IMR-90 (cell line): ENCODE data around the gene LINC01488. TPM values are rescaled to one million over a fixed set of nuclear protein-coding genes. Genes with fewer than 3 reads are reported as not detected.

Experiments
- ATAC-seq: fragments of 200-7000 bp; cut with Tn5 transposase; 2 replicates; pipeline ENCODE4 v1.9.1; 2020; ENCODE audit warnings: low read depth, mild to moderate bottlenecking, moderate library complexity
- BruUV-seq: library from RNA; stranded (reverse); fragments of 400-500 nt; replicated peaks from 2 replicates; lab custom pipeline; 2021; lab: Mats Ljungman, UMichigan
- CTCF ChIA-PET: fragments of 300-600 bp; formaldehyde crosslinking; extraction: SDS; loops from one replicate; lab custom pipeline; 2021; ENCODE audit warnings: antibody characterized with exemption; lab: Yijun Ruan, JAX
- POLR2A ChIA-PET: fragments of 300-600 bp; sonication (Branson Sonifier 250); formaldehyde crosslinking; loops from one replicate; lab custom pipeline; 2022; ENCODE audit warnings: antibody characterized with exemption; ENCODE audit not compliant: unreplicated experiment; lab: Charles Lee
- DNase-seq: peaks from one replicate; pipeline ENCODE4 v3.0.0; 2013
- H2AFZ ChIP-seq: replicated peaks from 2 replicates; pipeline ENCODE3; 2013; ENCODE audit warnings: low read length, mild to moderate bottlenecking; ENCODE audit not compliant: poor library complexity
- H2AK5ac ChIP-seq: 2 replicates; pipeline ENCODE4 v1.6.1; 2013; ENCODE audit warnings: low read depth, low read length, inconsistent platforms
- H2AK9ac ChIP-seq: replicated peaks from 2 replicates; pipeline ENCODE3; 2013; ENCODE audit warnings: mild to moderate bottlenecking, low read depth, low read length, moderate library complexity; ENCODE audit not compliant: poor library complexity
- H2BK120ac ChIP-seq: 2 replicates; pipeline ENCODE4 v1.6.1; 2013; ENCODE audit warnings: low read depth, low read length, inconsistent platforms
- H2BK15ac ChIP-seq: 3 replicates; pipeline ENCODE4 v1.6.1; 2013; ENCODE audit warnings: low read depth, low read length, inconsistent platforms
- H2BK20ac ChIP-seq: 2 replicates; pipeline ENCODE4 v1.6.1; 2013; ENCODE audit warnings: low read depth, mild to moderate bottlenecking, inconsistent platforms, low read length, moderate library complexity
- H2BK5ac ChIP-seq: 2 replicates; pipeline ENCODE4 v1.6.1; 2013; ENCODE audit warnings: mild to moderate bottlenecking, low read depth, low read length, inconsistent platforms; ENCODE audit not compliant: poor library complexity, severe bottlenecking
- H3K14ac ChIP-seq: replicated peaks from 2 replicates; pipeline ENCODE4 v1.6.1; 2013; ENCODE audit warnings: low read depth, low read length, inconsistent platforms
- H3K18ac ChIP-seq: 2 replicates; pipeline ENCODE4 v1.6.1; 2013; ENCODE audit warnings: low read depth, low read length, control low read depth
- H3K23ac ChIP-seq: 2 replicates; pipeline ENCODE4 v1.6.1; 2013; ENCODE audit warnings: low read depth, low read length, inconsistent platforms
- H3K27ac ChIP-seq: 2 replicates; pipeline ENCODE4 v1.5.1; 2013; ENCODE audit warnings: mild to moderate bottlenecking, control low read depth, low read length; ENCODE audit not compliant: insufficient read depth
- H3K27me3 ChIP-seq: 2 replicates; pipeline ENCODE4 v1.6.1; 2013; ENCODE audit warnings: low read length; ENCODE audit not compliant: control insufficient read depth, insufficient read depth
- H3K36me3 ChIP-seq: 2 replicates; pipeline ENCODE4 v1.6.1; 2013; ENCODE audit warnings: low read length, mixed read lengths; ENCODE audit not compliant: control insufficient read depth, insufficient read depth
- H3K4ac ChIP-seq: 2 replicates; pipeline ENCODE4 v1.6.1; 2013; ENCODE audit warnings: low read depth, low read length, inconsistent platforms
- H3K4me1 ChIP-seq: 2 replicates; pipeline ENCODE4 v1.6.1; 2013; ENCODE audit warnings: low read length, mixed read lengths; ENCODE audit not compliant: control insufficient read depth, insufficient read depth
- H3K4me2 ChIP-seq: 2 replicates; pipeline ENCODE4 v1.6.1; 2013; ENCODE audit warnings: low read depth, mild to moderate bottlenecking, control low read depth, low read length, moderate library complexity
- H3K4me3 ChIP-seq: 2 replicates; pipeline ENCODE4 v1.5.1; 2013; ENCODE audit warnings: low read depth, mild to moderate bottlenecking, control low read depth, low read length, moderate library complexity; ENCODE audit not compliant: insufficient read depth
- H3K56ac ChIP-seq: 2 replicates; pipeline ENCODE4 v1.6.1; 2013; ENCODE audit warnings: low read length, inconsistent platforms; ENCODE audit not compliant: insufficient read depth; ENCODE audit errors: extremely low read depth
- H3K79me1 ChIP-seq, 2 experiments: 2 replicates each; pipeline ENCODE4 v1.6.1; 2013; ENCODE audit warnings: low read length in 2 of 2, inconsistent platforms in 1 of 2, low read depth in 1 of 2
- H3K9ac ChIP-seq: 2 replicates; pipeline ENCODE4 v1.6.1; 2013; ENCODE audit warnings: low read depth, low read length, control low read depth
- H3K9me1 ChIP-seq: 2 replicates; pipeline ENCODE4 v1.6.1; 2013; ENCODE audit warnings: low read length, inconsistent platforms; ENCODE audit not compliant: insufficient read depth
- H3K9me3 ChIP-seq: 2 replicates; pipeline ENCODE4 v1.6.1; 2013; ENCODE audit warnings: low read length; ENCODE audit not compliant: control insufficient read depth, insufficient read depth
- H4K20me1 ChIP-seq: 2 replicates; pipeline ENCODE4 v1.6.1; 2013; ENCODE audit warnings: low read length, inconsistent platforms; ENCODE audit not compliant: insufficient read depth
- H4K5ac ChIP-seq: 2 replicates; pipeline ENCODE4 v1.6.1; 2013; ENCODE audit warnings: mild to moderate bottlenecking, low read depth, low read length, control low read depth
- H4K8ac ChIP-seq, 2 experiments: 2 replicates each; pipeline ENCODE4 v1.6.1; 2013; ENCODE audit warnings: low read depth in 2 of 2, low read length in 2 of 2, control low read depth in 1 of 2, inconsistent platforms in 1 of 2
- H4K91ac ChIP-seq: 2 replicates; pipeline ENCODE4 v1.6.1; 2013; ENCODE audit warnings: low read depth, low read length, inconsistent platforms; ENCODE audit not compliant: insufficient read depth
- BHLHE40 ChIP-seq: fragments of 150-350 bp; IDR thresholded peaks from 2 replicates; pipeline ENCODE4 v1.6.1; 2016; ENCODE audit warnings: mild to moderate bottlenecking, low read depth, low read length
- CEBPB ChIP-seq: IDR thresholded peaks from 2 replicates; pipeline ENCODE4 v1.6.1; 2012; ENCODE audit warnings: low read depth, low read length, improper control_type of control experiment
- CHD1 ChIP-seq: IDR thresholded peaks from 2 replicates; pipeline ENCODE4 v1.6.1; 2012; ENCODE audit warnings: low read depth, low read length, improper control_type of control experiment
- ELK1 ChIP-seq: fragments of 150-350 bp; IDR thresholded peaks from 2 replicates; pipeline ENCODE4 v1.6.1; 2016; ENCODE audit warnings: low read depth, mild to moderate bottlenecking, low read length, moderate library complexity, borderline replicate concordance
- FOS ChIP-seq: fragments of 150-350 bp; IDR thresholded peaks from 2 replicates; pipeline ENCODE4 v1.6.1; 2016; ENCODE audit warnings: low read depth, low read length
- MAFK ChIP-seq: IDR thresholded peaks from 2 replicates; pipeline ENCODE4 v1.6.1; 2012; ENCODE audit warnings: low read depth, low read length, improper control_type of control experiment
- MAZ ChIP-seq: IDR thresholded peaks from 2 replicates; pipeline ENCODE4 v1.6.1; 2012; ENCODE audit warnings: low read depth, mild to moderate bottlenecking, low read length, improper control_type of control experiment, moderate library complexity, borderline replicate concordance
- MXI1 ChIP-seq: IDR thresholded peaks from 2 replicates; pipeline ENCODE4 v1.6.1; 2012; ENCODE audit warnings: low read depth, mild to moderate bottlenecking, low read length, moderate library complexity, borderline replicate concordance
- NFE2L2 ChIP-seq: fragments of 150-350 bp; IDR thresholded peaks from 2 replicates; pipeline ENCODE4 v1.6.1; 2016; ENCODE audit warnings: low read depth, mild to moderate bottlenecking, low read length
- POLR2A ChIP-seq: IDR thresholded peaks from 2 replicates; pipeline ENCODE4 v1.6.1; 2012; ENCODE audit warnings: mild to moderate bottlenecking, low read depth, low read length
- RAD21 ChIP-seq: IDR thresholded peaks from 2 replicates; pipeline ENCODE4 v1.6.1; 2012; ENCODE audit warnings: low read length, improper control_type of control experiment
- RCOR1 ChIP-seq: IDR thresholded peaks from 2 replicates; pipeline ENCODE4 v1.6.1; 2012; ENCODE audit warnings: mild to moderate bottlenecking, low read length, improper control_type of control experiment; ENCODE audit not compliant: insufficient replicate concordance
- RFX5 ChIP-seq: IDR thresholded peaks from 2 replicates; pipeline ENCODE4 v1.8.0; 2012; ENCODE audit warnings: low read depth, mild to moderate bottlenecking, low read length, moderate library complexity
- WGBS, 2 experiments: methylation state at CpG; one replicate each; pipeline versions ENCODE4 v1.1.5 to v1.1.7; 2013; ENCODE audit warnings: missing lambda C conversion rate in 2 of 2; ENCODE audit not compliant: insufficient read length in 1 of 2; ENCODE audit errors: extremely low coverage in 2 of 2; 5-methylcytosine and 5-hydroxymethylcytosine counted together
- dilution Hi-C: fragments of 300-500 bp; cut with HindIII; formaldehyde crosslinking; loops from one replicate; pipeline ENCODE4 v1.14.3; 2018; ENCODE audit warnings: low sequenced_read_pairs; ENCODE audit not compliant: unreplicated experiment
- in situ Hi-C: fragments of 300-500 bp; cut with MboI; formaldehyde crosslinking; loops from 3 replicates; pipeline ENCODE4 v1.14.3; 2019; ENCODE audit warnings: low sequenced_read_pairs, inconsistent platforms, mixed read lengths
- intact Hi-C: fragments of 100-400 bp; cut with micrococcal nuclease; formaldehyde crosslinking; loops from 2 replicates; pipeline ENCODE4 v1.10.0; 2022
- polyA plus RNA-seq, 3 experiments: library from polyadenylated mRNA; depleted of rRNA; stranded (reverse); fragments of >200 nt; gene quantifications; 2 replicates each; pipeline ENCODE4 v1.2.3, GENCODE V29; 2012; ENCODE audit warnings: low replicate concordance in 1 of 3
- total RNA-seq: library from RNA; depleted of rRNA; stranded (reverse); fragments of >200 nt; gene quantifications from 2 replicates; pipeline ENCODE4 v1.2.3, GENCODE V29; 2012
- TF ChIP-seq, protein P1 (sequence below): conservative IDR thresholded peaks from 2 replicates; pipeline ENCODE4 v1.5.1; 2012; ENCODE audit warnings: mild to moderate bottlenecking, low read depth, low read length, improper control_type of control experiment

LINC01488 gene
- total and polyA plus RNA-seq, 2 of the 4 experiments (the other 2 are of a cell fraction), result not detected

- ATAC-seq (no peak), DNase-seq (no peak)
- H3K18ac ChIP-seq, result no peak overlapping the region
- H3K27ac ChIP-seq, result no peak overlapping the region
- H3K4ac ChIP-seq, result no peak overlapping the region
- in situ Hi-C loops (no loop called here), intact Hi-C loops (no loop called here), dilution Hi-C loops (no loop called here)
- ChIA-PET POLR2A (no interaction called here), CTCF (no interaction called here)
- no peak overlapping the region for H3K4me2 ChIP-seq
- no peak overlapping the region for H4K5ac ChIP-seq
- H2BK5ac ChIP-seq, result no peak overlapping the region
- peaks cover 15% of the 10 kb centered on the region; the same call in 1 of the 2 replicates for H3K9me1 ChIP-seq
- H4K20me1 ChIP-seq, result no peaks in the 10 kb centered on the region
- H2BK15ac ChIP-seq, result no peak overlapping the region
- TF ChIP-seq, protein P1, sequence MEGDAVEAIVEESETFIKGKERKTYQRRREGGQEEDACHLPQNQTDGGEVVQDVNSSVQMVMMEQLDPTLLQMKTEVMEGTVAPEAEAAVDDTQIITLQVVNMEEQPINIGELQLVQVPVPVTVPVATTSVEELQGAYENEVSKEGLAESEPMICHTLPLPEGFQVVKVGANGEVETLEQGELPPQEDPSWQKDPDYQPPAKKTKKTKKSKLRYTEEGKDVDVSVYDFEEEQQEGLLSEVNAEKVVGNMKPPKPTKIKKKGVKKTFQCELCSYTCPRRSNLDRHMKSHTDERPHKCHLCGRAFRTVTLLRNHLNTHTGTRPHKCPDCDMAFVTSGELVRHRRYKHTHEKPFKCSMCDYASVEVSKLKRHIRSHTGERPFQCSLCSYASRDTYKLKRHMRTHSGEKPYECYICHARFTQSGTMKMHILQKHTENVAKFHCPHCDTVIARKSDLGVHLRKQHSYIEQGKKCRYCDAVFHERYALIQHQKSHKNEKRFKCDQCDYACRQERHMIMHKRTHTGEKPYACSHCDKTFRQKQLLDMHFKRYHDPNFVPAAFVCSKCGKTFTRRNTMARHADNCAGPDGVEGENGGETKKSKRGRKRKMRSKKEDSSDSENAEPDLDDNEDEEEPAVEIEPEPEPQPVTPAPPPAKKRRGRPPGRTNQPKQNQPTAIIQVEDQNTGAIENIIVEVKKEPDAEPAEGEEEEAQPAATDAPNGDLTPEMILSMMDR, result no peak
- TF ChIP-seq BHLHE40, result no peak
- no peak for TF ChIP-seq NFE2L2
- TF ChIP-seq RFX5, result no peak
- no peak for TF ChIP-seq CEBPB
- no peak for TF ChIP-seq MAZ
- no peak for TF ChIP-seq RCOR1
- TF ChIP-seq CHD1, result no peak
- no peak for TF ChIP-seq POLR2A
- TF ChIP-seq ELK1, result no peak
- no peak for TF ChIP-seq MAFK
- no peak for TF ChIP-seq RAD21
- no peak for TF ChIP-seq FOS
- no peak for TF ChIP-seq MXI1
- H2BK20ac ChIP-seq, result no peak overlapping the region
- peaks cover 0 to 5% of the 10 kb centered on the region in 2 experiments; a peak in 1 of 4 replicates for H3K79me1 ChIP-seq
- WGBS, 2 experiments, result 100% methylated on average over 2 of the region's 16 CpGs; no CpG with 5 or more reads in 1 of the 2 experiments
- H3K56ac ChIP-seq, result no peak overlapping the region
- no peaks in the 10 kb centered on the region for H3K27me3 ChIP-seq
- H3K36me3 ChIP-seq, result no peaks in the 10 kb centered on the region
- no TSS peak for BruUV-seq
- H3K9me3 ChIP-seq, result 0 out of 2 replicates have a peak, but pooled peaks cover 3% of the 10 kb centered on the region
- peaks cover 10% of the 10 kb centered on the region for H3K4me1 ChIP-seq
- H2AK9ac ChIP-seq, result peak overlapping the region; percentile 14
- H2BK120ac ChIP-seq, result peak overlapping the region; percentile 13; the same call in 1 of the 2 replicates
- H3K14ac ChIP-seq, result no peak overlapping the region
- H4K8ac ChIP-seq, result no peak overlapping the region
- no peak overlapping the region for H3K23ac ChIP-seq
- H2AFZ ChIP-seq, result no peak overlapping the region
- no peak overlapping the region for H3K4me3 ChIP-seq
- no peak overlapping the region for H3K9ac ChIP-seq
- peak overlapping the region; percentile 75 for H2AK5ac ChIP-seq
- no peak overlapping the region for H4K91ac ChIP-seq
Observed at GRCh38 chr11:69512790-69513189, 31.3 kb downstream of the LINC01488 start.
